ENCODE measurements around the gene HOXB13.

Gene HOXB13

DNA sequence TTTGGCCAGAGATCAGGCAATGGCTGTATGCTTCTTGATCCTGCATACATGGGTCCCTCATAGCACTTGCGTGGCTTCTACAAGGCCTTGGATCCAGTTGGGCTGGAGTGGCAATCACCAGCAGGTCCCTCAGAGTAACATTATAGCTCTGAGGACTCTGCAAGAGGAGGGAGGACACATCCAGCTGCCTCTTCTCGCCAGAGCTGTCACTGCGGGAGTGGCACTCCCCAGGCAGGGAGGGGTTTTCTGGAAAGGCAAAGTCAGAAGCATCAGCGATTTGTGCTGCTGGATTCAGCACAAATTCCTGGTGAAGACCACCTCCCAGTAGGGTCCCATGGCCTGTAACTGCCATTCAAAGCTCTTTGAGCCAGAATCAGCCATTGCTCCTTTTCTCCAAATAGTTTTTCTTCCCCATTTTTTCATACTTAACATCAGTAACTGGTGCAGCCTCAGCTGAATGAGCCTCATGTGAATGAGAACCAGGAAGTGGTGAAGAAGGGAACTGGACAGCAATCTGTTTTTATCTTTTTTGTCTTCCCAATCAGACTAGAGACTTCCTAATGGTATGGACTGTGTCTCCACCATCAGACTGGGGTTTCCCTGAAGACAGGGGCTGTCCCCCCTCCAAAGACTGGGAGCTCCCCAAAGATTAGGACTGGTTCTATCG, 40.6 kb upstream of the HOXB13 start:
- no peak overlapping the region for H3K4me2 ChIP-seq (ENCODE audit: low read length)
- H2AK5ac ChIP-seq (ENCODE audit: low read length): no peak overlapping the region
- no peak overlapping the region for H3K4ac ChIP-seq (ENCODE audit: low read depth, low read length)
- no peak overlapping the region for H4K12ac ChIP-seq (ENCODE audit: low read depth, low read length)
- H3K27me3 ChIP-seq (ENCODE audit: insufficient read depth, low read length): no peaks in the 10 kb centered on the region
- H3K9ac ChIP-seq (ENCODE audit: low read length): no peak overlapping the region
- H3K14ac ChIP-seq (ENCODE audit: low read length): no peak overlapping the region
- DNase-seq: no peak
- H3K18ac ChIP-seq (ENCODE audit: low read length): no peak overlapping the region
- no peak overlapping the region for H2BK12ac ChIP-seq (ENCODE audit: low read length)
- H2BK5ac ChIP-seq (ENCODE audit: low read depth, low read length, poor library complexity): no peak overlapping the region
- H3K79me2 ChIP-seq (ENCODE audit: control insufficient read depth, insufficient read depth, low read length, poor library complexity): no peaks in the 10 kb centered on the region
- no peak overlapping the region for H3K23ac ChIP-seq (ENCODE audit: low read length)
- no peaks in the 10 kb centered on the region for H3K79me1 ChIP-seq (ENCODE audit: low read length)
- no peak overlapping the region for H4K8ac ChIP-seq (ENCODE audit: low read depth, low read length)
- no peak overlapping the region for H2BK120ac ChIP-seq (ENCODE audit: insufficient read depth, low read length, poor library complexity)
- H3K4me3 ChIP-seq (ENCODE audit: low read depth, low read length): no peak overlapping the region
- H3K9me3 ChIP-seq (ENCODE audit: insufficient read depth, low read depth, low read length): no peaks in the 10 kb centered on the region
- H3K36me3 ChIP-seq (ENCODE audit: control insufficient read depth in 1 of 2, insufficient read depth in 2 of 2, low read length in 2 of 2): no peaks in the 10 kb centered on the region
- no peak overlapping the region for H3K27ac ChIP-seq (ENCODE audit: low read depth, low read length)
- no CpG with 5 or more reads among the region's 5 CpGs for WGBS (ENCODE audit: extremely low coverage, insufficient coverage, insufficient read length)
- H2AFZ ChIP-seq (ENCODE audit: insufficient read depth, low read length, poor library complexity): no peak overlapping the region
- no peaks in the 10 kb centered on the region for H3K4me1 ChIP-seq (ENCODE audit: control insufficient read depth in 1 of 2, insufficient read depth in 2 of 2, low read length in 2 of 2)
- no peak overlapping the region for H4K91ac ChIP-seq (ENCODE audit: low read depth, low read length)

- H3K36me3 ChIP-seq (ENCODE audit: control insufficient read depth in 1 of 2, insufficient read depth in 2 of 2, low read length in 2 of 2): no peaks in the 10 kb centered on the region
- no peak overlapping the region for H3K9ac ChIP-seq (ENCODE audit: low read length)
- no peak overlapping the region for H3K18ac ChIP-seq (ENCODE audit: low read length)
- WGBS (ENCODE audit: extremely low coverage, insufficient coverage, insufficient read length): no CpG with 5 or more reads among the region's 4 CpGs
- no peaks in the 10 kb centered on the region for H3K4me1 ChIP-seq (ENCODE audit: control insufficient read depth in 1 of 2, insufficient read depth in 2 of 2, low read length in 2 of 2)
- no peak overlapping the region for H3K23ac ChIP-seq (ENCODE audit: low read length)
- no peak overlapping the region for H4K91ac ChIP-seq (ENCODE audit: low read depth, low read length)
- no peak overlapping the region for H3K4me3 ChIP-seq (ENCODE audit: low read depth, low read length)
- H3K79me1 ChIP-seq (ENCODE audit: low read length): no peaks in the 10 kb centered on the region
- H2BK5ac ChIP-seq (ENCODE audit: low read depth, low read length, poor library complexity): no peak overlapping the region
- no peak overlapping the region for H4K8ac ChIP-seq (ENCODE audit: low read depth, low read length)
- no peak overlapping the region for H4K12ac ChIP-seq (ENCODE audit: low read depth, low read length)
- H2BK12ac ChIP-seq (ENCODE audit: low read length): no peak overlapping the region
- no peak overlapping the region for H2AK5ac ChIP-seq (ENCODE audit: low read length)
- H2BK120ac ChIP-seq (ENCODE audit: insufficient read depth, low read length, poor library complexity): no peak overlapping the region
- no peak overlapping the region for H3K4ac ChIP-seq (ENCODE audit: low read depth, low read length)
- H3K79me2 ChIP-seq (ENCODE audit: control insufficient read depth, insufficient read depth, low read length, poor library complexity): no peaks in the 10 kb centered on the region
- H3K14ac ChIP-seq (ENCODE audit: low read length): no peak overlapping the region
- H3K27ac ChIP-seq (ENCODE audit: low read depth, low read length): no peak overlapping the region
- H2AFZ ChIP-seq (ENCODE audit: insufficient read depth, low read length, poor library complexity): no peak overlapping the region
- H3K27me3 ChIP-seq (ENCODE audit: insufficient read depth, low read length): no peaks in the 10 kb centered on the region
- no peak overlapping the region for H3K4me2 ChIP-seq (ENCODE audit: low read length)
- no peak for DNase-seq
- H3K9me3 ChIP-seq (ENCODE audit: insufficient read depth, low read depth, low read length): no peaks in the 10 kb centered on the region
Observed at GRCh38 chr17:48767263-48767774, 38.8 kb upstream of the HOXB13 start.

GRCh38 chr17:48761114-48761513, 32.6 kb upstream of the HOXB13 start:
- H3K9me3 ChIP-seq (ENCODE audit: insufficient read depth, low read depth, low read length): peaks cover 4% of the 10 kb centered on the region
- no peak overlapping the region for H3K9ac ChIP-seq (ENCODE audit: low read length)
- no peaks in the 10 kb centered on the region for H3K79me1 ChIP-seq (ENCODE audit: low read length)
- H3K4ac ChIP-seq (ENCODE audit: low read depth, low read length): no peak overlapping the region
- no peaks in the 10 kb centered on the region for H3K4me1 ChIP-seq (ENCODE audit: control insufficient read depth in 1 of 2, insufficient read depth in 2 of 2, low read length in 2 of 2)
- H2BK12ac ChIP-seq (ENCODE audit: low read length): no peak overlapping the region
- no peak overlapping the region for H3K18ac ChIP-seq (ENCODE audit: low read length)
- H2AFZ ChIP-seq (ENCODE audit: insufficient read depth, low read length, poor library complexity): no peak overlapping the region
- H2BK120ac ChIP-seq (ENCODE audit: insufficient read depth, low read length, poor library complexity): no peak overlapping the region
- WGBS (ENCODE audit: extremely low coverage, insufficient coverage, insufficient read length): no CpG with 5 or more reads among the region's 6 CpGs
- H3K14ac ChIP-seq (ENCODE audit: low read length): no peak overlapping the region
- DNase-seq: no peak
- H3K4me3 ChIP-seq (ENCODE audit: low read depth, low read length): no peak overlapping the region
- no peak overlapping the region for H3K27ac ChIP-seq (ENCODE audit: low read depth, low read length)
- no peak overlapping the region for H2BK5ac ChIP-seq (ENCODE audit: low read depth, low read length, poor library complexity)
- H4K12ac ChIP-seq (ENCODE audit: low read depth, low read length): no peak overlapping the region
- no peak overlapping the region for H2AK5ac ChIP-seq (ENCODE audit: low read length)
- H3K27me3 ChIP-seq (ENCODE audit: insufficient read depth, low read length): peaks cover 15% of the 10 kb centered on the region
- H3K79me2 ChIP-seq (ENCODE audit: control insufficient read depth, insufficient read depth, low read length, poor library complexity): no peaks in the 10 kb centered on the region
- no peaks in the 10 kb centered on the region for H3K36me3 ChIP-seq (ENCODE audit: control insufficient read depth in 1 of 2, insufficient read depth in 2 of 2, low read length in 2 of 2)
- H4K91ac ChIP-seq (ENCODE audit: low read depth, low read length): no peak overlapping the region
- H4K8ac ChIP-seq (ENCODE audit: low read depth, low read length): no peak overlapping the region
- no peak overlapping the region for H3K23ac ChIP-seq (ENCODE audit: low read length)
- no peak overlapping the region for H3K4me2 ChIP-seq (ENCODE audit: low read length)

GRCh38 chr17:48760411-48760810, 31.9 kb upstream of the HOXB13 start:
- WGBS (ENCODE audit: extremely low coverage, insufficient coverage, insufficient read length): no CpG with 5 or more reads among the region's 4 CpGs
- no peak overlapping the region for H4K12ac ChIP-seq (ENCODE audit: low read depth, low read length)
- no peak overlapping the region for H3K4me3 ChIP-seq (ENCODE audit: low read depth, low read length)
- no peak overlapping the region for H2AFZ ChIP-seq (ENCODE audit: insufficient read depth, low read length, poor library complexity)
- no peaks in the 10 kb centered on the region for H3K79me1 ChIP-seq (ENCODE audit: low read length)
- no peak overlapping the region for H4K91ac ChIP-seq (ENCODE audit: low read depth, low read length)
- H3K36me3 ChIP-seq (ENCODE audit: control insufficient read depth in 1 of 2, insufficient read depth in 2 of 2, low read length in 2 of 2): no peaks in the 10 kb centered on the region
- H3K4me1 ChIP-seq (ENCODE audit: control insufficient read depth in 1 of 2, insufficient read depth in 2 of 2, low read length in 2 of 2): no peaks in the 10 kb centered on the region
- no peaks in the 10 kb centered on the region for H3K79me2 ChIP-seq (ENCODE audit: control insufficient read depth, insufficient read depth, low read length, poor library complexity)
- H2BK12ac ChIP-seq (ENCODE audit: low read length): no peak overlapping the region
- H3K23ac ChIP-seq (ENCODE audit: low read length): no peak overlapping the region
- H3K4ac ChIP-seq (ENCODE audit: low read depth, low read length): no peak overlapping the region
- H2AK5ac ChIP-seq (ENCODE audit: low read length): no peak overlapping the region
- H3K18ac ChIP-seq (ENCODE audit: low read length): no peak overlapping the region
- H3K4me2 ChIP-seq (ENCODE audit: low read length): no peak overlapping the region
- DNase-seq: no peak
- H2BK5ac ChIP-seq (ENCODE audit: low read depth, low read length, poor library complexity): no peak overlapping the region
- no peak overlapping the region for H3K14ac ChIP-seq (ENCODE audit: low read length)
- H3K27me3 ChIP-seq (ENCODE audit: insufficient read depth, low read length): peaks cover 21% of the 10 kb centered on the region
- no peak overlapping the region for H3K27ac ChIP-seq (ENCODE audit: low read depth, low read length)
- peaks cover 4% of the 10 kb centered on the region for H3K9me3 ChIP-seq (ENCODE audit: insufficient read depth, low read depth, low read length)
- H4K8ac ChIP-seq (ENCODE audit: low read depth, low read length): no peak overlapping the region
- no peak overlapping the region for H2BK120ac ChIP-seq (ENCODE audit: insufficient read depth, low read length, poor library complexity)
- H3K9ac ChIP-seq (ENCODE audit: low read length): no peak overlapping the region
